Endometrium (tissue), 2 donors: ENCODE measurements around the gene TSGA10.
"Not testable (repeated sequence)": the region's sequence is repeated elsewhere in the genome, so short reads cannot be mapped to it uniquely, and the experiment has no call there.

Experiments used
- FAIRE-seq: peaks from 2 replicates; lab custom pipeline; 2012; peaks lifted over from hg19 to GRCh38; lab: Jason Lieb, UNC
- donor health status: control.
- donor health status: control.

Gene TSGA10

DNA sequence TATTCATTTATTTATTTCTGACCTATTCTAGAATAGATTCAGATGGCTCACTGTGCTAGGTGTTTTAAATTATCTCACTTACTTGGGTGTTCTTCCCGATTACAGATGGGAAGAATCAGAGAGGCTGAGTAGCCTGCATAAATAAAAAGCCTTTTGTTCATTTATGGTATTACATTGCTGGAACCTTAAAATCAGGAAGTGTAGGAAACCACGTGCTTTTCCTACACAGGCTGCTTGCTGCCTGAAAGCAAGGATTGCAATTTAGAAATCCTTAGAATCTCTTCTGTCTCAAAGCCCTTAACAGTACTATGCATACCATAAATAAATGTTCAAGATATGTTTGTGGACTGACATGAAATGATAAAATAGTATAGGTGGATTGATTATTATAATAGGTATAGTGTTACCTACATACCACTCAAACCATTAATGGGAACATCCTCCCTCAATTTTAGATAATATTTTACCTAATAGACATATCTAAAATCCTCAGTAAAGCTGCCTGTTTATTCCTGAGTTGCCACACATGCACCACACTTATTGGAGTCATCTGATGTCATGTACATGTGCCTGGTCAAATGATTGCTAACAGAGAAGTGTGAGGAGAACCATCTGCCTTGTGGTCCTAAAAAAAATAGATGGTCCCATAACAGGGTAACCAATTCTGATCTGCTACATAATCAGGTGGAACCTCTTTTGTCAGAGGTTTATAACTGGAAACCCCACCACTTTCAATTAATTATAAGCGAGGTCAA lies 86.7 kb downstream of the TSGA10 start:
- no peak for FAIRE-seq

DNA sequence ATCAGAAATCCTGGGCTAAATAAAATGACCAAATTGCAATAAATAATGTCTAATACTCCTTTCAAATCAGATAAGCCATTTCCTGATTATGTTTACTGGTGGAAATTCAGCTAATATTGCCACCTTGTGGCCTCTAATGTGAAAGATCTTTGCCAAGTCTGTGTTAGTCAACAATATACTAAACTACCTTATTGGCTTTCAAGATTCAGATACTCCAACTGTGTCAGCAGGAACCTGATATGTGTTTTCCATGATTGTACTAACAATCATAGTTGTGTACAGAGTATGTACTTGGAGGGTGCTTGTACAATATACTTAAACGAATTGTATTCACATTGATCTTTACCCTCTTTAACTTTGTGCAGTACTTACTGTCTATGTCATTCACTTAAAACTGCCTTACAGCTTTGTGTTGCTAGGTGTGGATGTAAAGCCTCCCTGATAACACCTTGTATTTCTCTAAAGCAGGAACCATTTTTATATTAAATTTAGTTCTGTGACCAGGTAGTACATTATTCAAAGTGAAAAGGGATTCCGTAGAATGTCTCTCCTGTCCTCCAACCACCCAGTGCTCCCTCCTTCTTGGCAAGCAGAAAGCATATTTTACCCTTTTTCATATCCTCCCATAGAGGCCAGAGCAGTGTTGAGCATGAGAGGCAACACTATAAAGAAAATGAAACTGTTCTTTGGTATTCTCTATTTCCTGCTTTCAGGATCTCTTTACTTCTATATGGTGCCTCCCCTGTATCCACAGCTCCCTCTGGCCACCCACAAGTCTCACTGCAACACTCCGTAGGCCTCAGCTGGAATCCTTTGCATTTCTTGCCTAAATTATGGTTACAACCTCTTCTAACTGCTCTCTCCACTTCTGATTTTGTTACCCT lies 88.4 kb downstream of the TSGA10 start:
- peak; percentile 35 for FAIRE-seq

DNA sequence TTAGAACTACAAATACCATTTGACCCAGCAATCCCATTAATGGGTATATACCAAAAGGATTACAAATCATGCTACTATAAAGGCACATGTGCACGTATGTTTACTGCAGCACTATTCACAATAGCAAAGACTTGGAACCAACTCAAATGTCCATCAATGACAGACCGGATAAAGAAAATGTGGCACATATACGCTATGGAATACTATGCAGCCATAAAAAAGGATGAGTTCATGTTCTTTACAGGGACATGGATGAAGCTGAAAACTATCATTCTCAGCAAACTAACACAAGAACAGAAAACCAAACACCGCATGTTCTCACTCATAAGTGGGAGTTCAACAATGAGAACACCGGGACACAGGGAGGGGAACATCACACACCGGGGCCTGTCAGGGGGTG lies 105.6 kb downstream of the TSGA10 start:
- not testable (repeated sequence) for FAIRE-seq

GRCh38 chr2:99040736-99041300 lies 113.9 kb downstream of the TSGA10 start:
- not testable (repeated sequence) for FAIRE-seq

DNA sequence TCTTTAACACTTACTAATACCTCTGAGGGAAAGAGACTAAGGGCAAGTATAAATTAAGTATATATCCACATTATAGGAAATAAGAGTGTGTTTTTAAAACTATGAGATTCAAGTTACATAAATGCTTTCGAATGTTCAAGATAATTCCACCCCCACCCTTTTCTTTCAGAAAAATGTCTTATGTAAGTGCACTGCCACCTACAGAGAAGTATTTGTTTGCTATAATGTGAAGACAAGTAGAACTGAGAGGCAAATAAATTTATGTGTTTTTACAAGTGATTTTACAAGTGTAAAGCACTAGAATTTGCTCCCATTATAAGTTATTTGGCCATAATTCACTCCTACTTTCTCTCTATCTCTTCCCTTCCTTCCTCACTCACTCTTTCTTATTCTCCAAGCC lies 118.8 kb downstream of the TSGA10 start:
- FAIRE-seq, result no peak

DNA sequence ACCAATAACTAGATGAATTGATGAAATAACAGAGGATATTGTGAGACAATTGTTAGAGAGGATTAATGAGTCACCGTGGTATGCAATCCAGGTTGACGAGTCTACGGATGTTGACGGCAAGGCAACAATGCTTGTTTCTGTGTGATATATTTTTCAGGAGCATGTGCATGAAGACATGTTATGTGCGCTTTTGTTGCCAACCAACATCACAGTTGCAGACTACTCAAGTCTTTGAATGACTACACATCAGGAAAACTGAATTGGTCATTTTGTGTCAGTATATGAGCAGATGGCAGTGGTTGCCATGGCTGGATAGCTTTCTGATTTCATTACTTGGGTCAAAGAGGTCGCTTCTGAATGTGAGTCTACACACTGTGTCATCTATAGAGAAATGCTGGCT lies 122.0 kb downstream of the TSGA10 start:
- FAIRE-seq, result no peak

DNA sequence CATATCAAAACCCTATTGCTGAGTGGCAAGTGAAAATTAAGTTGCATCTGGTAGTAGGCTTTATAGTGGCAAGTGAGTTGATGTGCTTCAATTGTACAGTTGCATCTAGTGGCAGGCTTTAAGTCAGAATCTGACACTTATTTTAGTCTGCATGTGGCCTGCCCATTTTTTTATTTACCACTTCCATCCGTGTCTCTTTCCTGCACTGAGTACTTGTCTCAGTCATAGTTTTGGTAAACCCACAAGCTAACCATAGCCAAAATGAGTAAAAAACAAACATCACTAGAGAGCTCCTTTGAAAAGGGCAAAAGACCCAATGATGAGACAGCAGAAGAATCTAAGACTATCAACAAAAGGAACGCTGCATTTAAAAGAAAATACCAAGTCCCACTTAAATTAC lies 122.7 kb downstream of the TSGA10 start:
- no peak for FAIRE-seq

- no peak for FAIRE-seq
Observed at GRCh38 chr2:99031481-99031880, 123.3 kb downstream of the TSGA10 start.

DNA sequence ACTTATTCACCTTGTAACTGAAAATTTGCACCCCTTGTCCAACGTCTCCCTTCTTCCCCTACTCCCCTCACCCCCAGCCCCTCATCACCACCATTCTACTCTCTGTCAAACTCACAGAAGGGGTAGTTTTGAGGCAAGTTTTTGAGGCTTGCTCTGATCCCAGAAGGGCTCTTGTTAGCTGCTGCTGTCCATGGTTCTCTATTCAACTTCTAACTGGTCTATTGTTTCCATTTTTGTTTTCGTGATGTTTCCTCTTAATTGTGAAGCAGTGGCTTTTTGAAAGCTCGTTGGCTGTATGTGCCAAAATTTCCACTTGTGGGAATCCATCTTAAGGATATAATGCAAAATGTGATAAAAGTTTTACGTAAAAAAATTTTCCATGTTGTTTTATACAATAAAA lies 126.2 kb downstream of the TSGA10 start:
- FAIRE-seq, result no peak

- FAIRE-seq, result no peak
Observed at GRCh38 chr2:99027856-99028255, 126.9 kb downstream of the TSGA10 start.

DNA sequence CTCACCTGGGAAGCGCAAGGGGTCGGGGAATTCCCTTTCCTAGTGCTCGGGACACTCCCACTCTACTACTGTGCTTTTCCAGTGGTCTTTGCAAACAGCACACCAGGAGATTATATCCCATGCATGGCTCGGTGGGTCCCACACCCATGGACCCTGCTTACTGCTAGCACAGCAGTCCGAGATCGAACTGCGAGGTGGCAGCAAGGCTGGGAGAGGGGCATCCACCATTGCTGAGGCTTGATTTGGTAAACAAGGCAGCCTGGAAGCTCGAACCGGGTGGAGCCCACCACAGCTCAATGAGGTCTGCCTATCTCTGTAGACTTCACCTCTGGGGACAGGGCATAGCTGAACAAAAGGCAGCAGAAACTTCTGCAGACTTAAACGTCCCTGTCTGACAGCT lies 154.0 kb downstream of the TSGA10 start:
- FAIRE-seq, result no peak

DNA sequence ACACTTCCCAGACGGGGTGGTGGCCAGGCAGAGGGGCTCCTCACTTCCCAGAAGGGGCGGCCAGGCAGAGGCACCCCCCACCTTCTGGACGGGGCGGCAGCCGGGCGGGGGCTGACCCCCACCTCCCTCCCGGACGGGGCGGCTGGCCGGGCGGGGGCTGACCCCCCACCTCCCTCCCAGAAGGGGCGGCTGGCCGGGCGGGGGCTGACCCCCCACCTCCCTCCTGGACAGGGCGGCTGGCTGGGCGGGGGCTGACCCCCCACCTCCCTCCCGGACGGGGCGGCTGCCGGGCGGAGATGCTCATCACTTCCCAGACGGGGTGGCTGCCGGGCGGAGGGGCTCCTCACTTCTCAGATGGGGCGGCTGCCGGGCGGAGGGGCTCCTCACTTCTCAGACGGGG lies 166.0 kb downstream of the TSGA10 start:
- FAIRE-seq, result not testable (repeated sequence)

DNA sequence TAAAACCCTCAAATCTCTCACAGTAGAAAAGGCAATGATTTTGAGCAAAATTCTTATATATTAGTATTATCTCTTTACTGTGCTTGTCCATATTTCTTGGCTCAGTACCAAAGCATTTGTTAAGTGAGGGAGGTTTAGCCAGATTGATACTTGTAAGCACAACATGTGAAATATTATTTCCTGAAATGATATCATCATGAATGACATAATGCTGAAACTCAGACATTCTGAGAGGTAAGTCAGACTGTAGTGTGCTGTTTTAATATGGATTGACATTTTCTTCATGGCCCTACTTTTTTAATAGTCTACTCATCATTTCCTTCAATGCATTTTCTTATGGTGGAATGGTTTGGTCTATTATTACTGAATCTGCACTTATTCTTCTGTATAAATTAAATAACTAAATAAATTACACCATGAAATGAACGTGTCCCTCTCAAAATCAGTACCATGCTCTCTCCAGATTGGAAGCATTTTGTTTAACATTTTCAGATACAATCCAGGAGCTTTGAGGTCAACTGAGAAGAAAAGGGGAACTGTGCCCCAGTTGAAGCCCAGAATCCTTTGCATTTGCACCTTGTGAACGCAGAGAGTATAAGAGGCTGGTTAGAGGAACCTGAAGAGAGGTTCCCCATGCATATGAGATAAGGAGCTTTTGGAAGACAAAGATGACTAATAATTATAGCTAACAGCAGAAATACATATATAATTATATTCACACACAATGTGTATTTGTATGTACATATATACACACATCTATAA lies 168.7 kb downstream of the TSGA10 start:
- no peak for FAIRE-seq

DNA sequence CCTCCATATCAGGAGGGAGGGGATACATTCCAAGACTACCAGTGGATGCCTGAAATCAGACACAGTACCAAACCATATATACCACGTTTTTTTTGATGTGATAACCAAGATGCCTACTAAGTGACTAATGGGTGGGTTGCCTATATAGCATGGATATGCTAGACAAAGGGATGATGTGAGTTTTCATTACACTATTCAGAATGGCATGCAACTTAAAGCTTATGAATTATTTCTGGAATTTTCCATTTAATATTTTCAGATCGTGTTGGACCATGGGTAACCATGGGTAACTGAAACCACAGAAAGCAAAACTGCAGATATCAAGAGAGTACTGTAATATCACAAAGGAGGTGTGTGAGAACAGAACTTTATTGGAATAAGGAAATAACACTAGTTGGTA lies 179.1 kb downstream of the TSGA10 start:
- no peak for FAIRE-seq

DNA sequence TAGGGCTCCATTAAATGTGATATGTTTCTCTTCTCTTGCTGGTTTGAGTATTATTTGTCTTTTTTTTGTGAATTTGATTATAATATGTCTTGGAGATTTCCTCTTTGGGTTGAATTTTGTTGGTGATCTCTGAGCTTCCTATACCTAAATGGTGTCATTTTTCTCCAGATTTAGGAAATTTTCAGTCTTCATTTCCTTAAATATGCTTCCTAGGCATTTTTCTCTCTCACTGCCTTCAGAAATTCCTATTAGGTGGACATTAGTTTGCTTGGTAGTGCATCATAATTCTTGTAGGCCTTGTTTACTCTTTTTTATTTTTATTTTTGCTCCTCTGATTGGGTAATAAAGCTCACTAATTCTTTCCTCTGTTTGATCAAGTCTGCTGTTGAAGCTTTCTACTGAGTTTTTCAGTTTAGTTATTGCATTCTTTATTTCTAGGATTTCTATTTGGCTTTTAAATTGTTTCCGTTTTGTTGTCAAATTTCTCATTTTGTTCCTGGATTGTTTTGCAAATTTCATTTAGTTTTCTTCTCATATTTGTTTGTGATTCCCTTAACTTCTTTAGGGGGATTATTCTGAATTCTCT lies 182.1 kb downstream of the TSGA10 start:
- no peak for FAIRE-seq

DNA sequence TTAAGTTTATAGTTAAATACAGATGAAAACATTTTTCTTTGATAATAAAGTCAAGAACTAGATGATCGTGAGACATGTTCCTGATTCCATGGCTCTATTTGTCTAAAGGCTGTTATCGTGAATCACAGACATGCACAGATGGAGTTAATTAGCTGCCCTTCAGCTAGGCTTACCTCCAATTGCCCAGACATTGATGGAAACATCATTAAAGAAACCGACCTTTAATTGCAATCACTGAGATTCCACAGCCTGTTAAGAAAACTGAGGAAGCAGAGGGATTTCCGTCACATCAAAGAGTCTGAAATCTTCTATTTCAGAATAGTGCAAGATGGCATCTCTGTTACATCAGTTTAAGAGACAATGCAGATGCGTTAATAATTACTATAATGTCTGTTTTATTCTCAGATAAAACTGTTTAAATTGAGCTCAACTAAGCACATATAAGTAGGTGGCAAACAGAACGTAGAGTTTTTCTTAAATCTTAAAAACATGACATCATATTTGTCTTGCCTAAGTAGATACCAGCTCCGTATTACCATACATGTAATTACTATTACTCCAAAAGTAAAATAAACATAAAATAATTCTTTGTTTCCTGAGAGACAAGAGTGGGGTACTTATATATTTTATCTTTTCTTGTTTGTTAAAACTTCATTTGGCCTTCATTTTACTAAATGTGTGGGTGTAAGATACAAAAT lies 194.8 kb downstream of the TSGA10 start:
- no peak for FAIRE-seq

DNA sequence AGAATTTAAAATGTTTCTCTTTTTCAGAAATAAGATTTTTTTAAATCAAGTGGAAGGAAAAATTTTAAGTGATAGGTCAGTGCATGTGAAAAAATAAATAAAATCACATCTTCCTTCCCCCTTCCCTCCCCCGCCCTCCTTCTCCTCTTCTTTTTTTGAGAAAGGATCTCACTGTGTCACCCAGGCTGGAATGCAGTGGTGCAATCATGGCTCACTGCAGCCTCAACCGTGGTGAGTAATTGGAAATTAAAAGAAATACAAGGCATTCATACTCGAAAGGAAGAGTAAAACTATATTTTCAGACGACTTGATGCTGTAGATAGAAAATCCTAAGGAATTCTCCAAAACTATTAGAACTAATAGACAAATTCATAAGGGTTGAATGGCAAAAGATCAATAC lies 201.8 kb downstream of the TSGA10 start:
- FAIRE-seq, result no peak

- FAIRE-seq, result no peak
Observed at GRCh38 chr2:98948956-98949739, 205.6 kb downstream of the TSGA10 start.

DNA sequence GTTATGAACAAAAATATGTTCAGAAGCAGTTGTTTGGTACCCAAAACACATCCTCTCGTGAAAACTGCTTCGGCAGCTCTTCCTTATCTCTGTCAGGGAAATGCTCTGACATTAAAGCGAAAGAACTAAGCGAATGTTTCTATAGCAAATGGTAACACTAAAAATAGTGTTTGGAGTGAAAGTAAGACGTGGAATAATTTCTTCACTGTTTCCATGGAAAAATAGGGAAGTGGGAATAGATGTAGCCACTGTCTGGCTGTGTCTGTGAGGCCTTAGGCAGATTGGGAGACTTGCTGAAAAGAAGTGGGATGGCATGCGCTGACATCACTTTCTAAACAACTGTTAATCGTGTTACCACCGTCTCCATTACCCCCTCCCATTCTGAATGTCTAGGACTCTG lies 207.2 kb downstream of the TSGA10 start:
- FAIRE-seq, result no peak
